DMS153 treated with DMSO at 0.1 percent for 48 hours (cell line): ENCODE measurements around the gene SSNA1.

ENCODE experiments used
- DNase-seq: peaks from one replicate; lab custom pipeline; 2025; ENCODE audit not compliant: unreplicated experiment; lab: John Stamatoyannopoulos, UW

Gene SSNA1

GRCh38 chr9:137152844-137153405 is 35.6 kb upstream of the SSNA1 start:
- DNase-seq: no peak

- no peak for DNase-seq
Measured at GRCh38 chr9:137156567-137157375, 31.7 kb upstream of the SSNA1 start.

GRCh38 chr9:137157618-137158415 is 30.7 kb upstream of the SSNA1 start:
- DNase-seq: no peak

GRCh38 chr9:137158625-137159024 is 29.9 kb upstream of the SSNA1 start:
- peak; percentile 36 for DNase-seq

- no peak for DNase-seq
Measured at GRCh38 chr9:137159105-137160053, 29.1 kb upstream of the SSNA1 start.

GRCh38 chr9:137160054-137160425 is 28.4 kb upstream of the SSNA1 start:
- DNase-seq: no peak

GRCh38 chr9:137160716-137161557 is 27.5 kb upstream of the SSNA1 start:
- peak; percentile 63 for DNase-seq

- DNase-seq: peak; percentile 63
Measured at GRCh38 chr9:137161558-137162486, 26.7 kb upstream of the SSNA1 start.

GRCh38 chr9:137162505-137163364 is 25.7 kb upstream of the SSNA1 start:
- DNase-seq: peak; percentile 44

GRCh38 chr9:137163365-137163715 is 25.1 kb upstream of the SSNA1 start:
- no peak for DNase-seq

- no peak for DNase-seq
Measured at GRCh38 chr9:137163805-137164204, 24.7 kb upstream of the SSNA1 start.

- DNase-seq: no peak
Measured at GRCh38 chr9:137164370-137165249, 23.9 kb upstream of the SSNA1 start.

- DNase-seq: no peak
Measured at GRCh38 chr9:137165250-137165836, 23.1 kb upstream of the SSNA1 start.

- DNase-seq: no peak
Measured at GRCh38 chr9:137166380-137167229, 21.9 kb upstream of the SSNA1 start.

- no peak for DNase-seq
Measured at GRCh38 chr9:137167277-137167746, 21.2 kb upstream of the SSNA1 start.
